Loucy (cell line): Measurements from ENCODE around the gene MYOT.
A peak's percentile ranks its signal among the peaks of the same experiment; 100 is the strongest.

Experiments used
- H2AFZ ChIP-seq: fragments of 200-600 bp; sonication (generic); 2 replicates; pipeline ENCODE4 v1.6.0; 2016; ENCODE audit warnings: antibody characterized with exemption, mild to moderate bottlenecking, low read length, moderate library complexity
- H3F3A ChIP-seq: fragments of 200-600 bp; 2 replicates; pipeline ENCODE4 v1.6.0; 2016; ENCODE audit warnings: antibody characterized with exemption, low read depth, mild to moderate bottlenecking
- H3K27me3 ChIP-seq: fragments of 200-600 bp; sonication (generic); 2 replicates; pipeline ENCODE4 v1.6.1; 2014; ENCODE audit warnings: low read length, mild to moderate bottlenecking; ENCODE audit not compliant: insufficient read depth, poor library complexity, severe bottlenecking
- H3K36me3 ChIP-seq: fragments of 200-600 bp; sonication (generic); 2 replicates; pipeline ENCODE4 v1.6.1; 2016; ENCODE audit warnings: low read length; ENCODE audit not compliant: insufficient read depth
- H3K4me1 ChIP-seq: fragments of 200-600 bp; sonication (generic); 2 replicates; pipeline ENCODE4 v1.5.1; 2014; ENCODE audit warnings: low read length, mild to moderate bottlenecking; ENCODE audit not compliant: insufficient read depth, poor library complexity, severe bottlenecking
- H3K4me2 ChIP-seq: fragments of 200-600 bp; sonication (generic); 2 replicates; pipeline ENCODE4 v1.6.0; 2014; ENCODE audit warnings: antibody characterized with exemption, low read length, low read depth, mild to moderate bottlenecking; ENCODE audit not compliant: poor library complexity, severe bottlenecking
- H3K4me3 ChIP-seq: fragments of 200-600 bp; sonication (generic); 2 replicates; pipeline ENCODE4 v1.5.1; 2014; ENCODE audit warnings: low read length, mild to moderate bottlenecking, mixed read lengths; ENCODE audit not compliant: poor library complexity, severe bottlenecking
- H3K79me2 ChIP-seq: fragments of 200-600 bp; sonication (generic); 2 replicates; pipeline ENCODE4 v1.6.1; 2014; ENCODE audit warnings: low read length; ENCODE audit not compliant: insufficient read depth
- H3K9ac ChIP-seq: fragments of 200-600 bp; sonication (generic); 2 replicates; pipeline ENCODE4 v1.6.0; 2014; ENCODE audit warnings: mild to moderate bottlenecking, low read depth, low read length, moderate library complexity; ENCODE audit not compliant: poor library complexity, severe bottlenecking
- H3K9me2 ChIP-seq: fragments of 200-600 bp; sonication (generic); replicated peaks from 2 replicates; pipeline ENCODE4 v1.6.1; 2016; ENCODE audit warnings: low read depth, low read length, mixed read lengths
- H3K9me3 ChIP-seq: fragments of 200-600 bp; sonication (generic); 2 replicates; pipeline ENCODE4 v1.6.1; 2014; ENCODE audit warnings: mild to moderate bottlenecking, antibody characterized with exemption, low read length, low read depth; ENCODE audit not compliant: insufficient read depth
- H4K20me1 ChIP-seq: fragments of 200-600 bp; sonication (generic); 2 replicates; pipeline ENCODE4 v1.6.0; 2014; ENCODE audit warnings: antibody characterized with exemption, low read length, mild to moderate bottlenecking; ENCODE audit not compliant: insufficient read depth, poor library complexity, severe bottlenecking
- EZH2phosphoT487 ChIP-seq: fragments of 200-600 bp; IDR thresholded peaks from 2 replicates; pipeline ENCODE4 v1.6.1; 2018; ENCODE audit warnings: antibody characterized with exemption, mild to moderate bottlenecking, moderate library complexity, borderline replicate concordance
- TF ChIP-seq, protein P1 (sequence below): fragments of 200-600 bp; sonication (generic); conservative IDR thresholded peaks from 2 replicates; pipeline ENCODE4 v1.5.1; 2014; ENCODE audit warnings: mild to moderate bottlenecking, antibody characterized with exemption, low read length

Gene MYOT

DNA sequence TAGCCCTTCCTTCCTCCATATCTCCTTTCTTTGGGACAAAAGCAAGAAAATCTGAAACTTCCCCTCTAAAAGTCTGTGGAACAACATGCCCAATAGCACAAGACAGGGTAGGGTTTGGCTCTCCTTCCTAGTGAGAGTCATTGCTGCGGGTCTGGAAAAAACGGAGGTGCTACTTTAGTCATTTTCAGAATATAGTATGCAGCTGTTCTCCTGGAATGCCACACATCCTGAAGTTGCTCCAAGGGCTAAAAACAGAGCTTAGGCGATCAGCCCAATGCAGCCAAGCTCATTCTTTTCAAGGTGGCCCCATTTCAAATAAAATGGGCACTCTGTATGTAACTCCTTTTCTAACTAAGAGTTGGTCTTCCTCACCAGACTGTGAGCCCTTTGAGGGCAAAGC lies 39.5 kb upstream of the MYOT start:
- Histone ChIP-seq H3K4me1 (no peaks in the 10 kb centered on the region), H3K4me2 (no peak overlapping the region), H3K79me2 (no peaks in the 10 kb centered on the region), H3K36me3 (no peaks in the 10 kb centered on the region), H3F3A (no peaks in the 10 kb centered on the region), H3K9me2 (no peaks in the 10 kb centered on the region), H3K27me3 (no peaks in the 10 kb centered on the region), H3K4me3 (no peak overlapping the region), H4K20me1 (no peaks in the 10 kb centered on the region), H2AFZ (no peak overlapping the region), H3K9ac (no peak overlapping the region), H3K9me3 (no peaks in the 10 kb centered on the region)
- TF ChIP-seq EZH2phosphoT487: no peak

DNA sequence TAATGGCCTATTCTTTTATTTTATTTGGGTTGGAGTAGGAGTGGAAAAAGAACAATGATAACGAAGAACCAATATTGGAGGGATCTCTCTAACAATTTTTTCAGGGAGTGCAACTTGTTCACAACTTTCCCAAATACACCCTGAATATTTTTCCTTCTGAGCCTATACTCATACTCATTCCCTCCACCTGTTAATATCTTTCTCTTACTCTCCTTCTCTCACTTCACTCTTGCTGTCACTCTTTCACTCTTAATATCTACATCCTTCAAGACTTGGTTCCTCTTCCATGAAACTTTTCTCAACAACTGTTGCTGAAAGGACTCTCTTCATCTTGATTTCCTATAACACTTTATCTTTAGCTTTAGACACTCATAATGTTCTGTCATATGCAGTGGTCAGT lies 39.0 kb upstream of the MYOT start:
- TF ChIP-seq, protein P1, sequence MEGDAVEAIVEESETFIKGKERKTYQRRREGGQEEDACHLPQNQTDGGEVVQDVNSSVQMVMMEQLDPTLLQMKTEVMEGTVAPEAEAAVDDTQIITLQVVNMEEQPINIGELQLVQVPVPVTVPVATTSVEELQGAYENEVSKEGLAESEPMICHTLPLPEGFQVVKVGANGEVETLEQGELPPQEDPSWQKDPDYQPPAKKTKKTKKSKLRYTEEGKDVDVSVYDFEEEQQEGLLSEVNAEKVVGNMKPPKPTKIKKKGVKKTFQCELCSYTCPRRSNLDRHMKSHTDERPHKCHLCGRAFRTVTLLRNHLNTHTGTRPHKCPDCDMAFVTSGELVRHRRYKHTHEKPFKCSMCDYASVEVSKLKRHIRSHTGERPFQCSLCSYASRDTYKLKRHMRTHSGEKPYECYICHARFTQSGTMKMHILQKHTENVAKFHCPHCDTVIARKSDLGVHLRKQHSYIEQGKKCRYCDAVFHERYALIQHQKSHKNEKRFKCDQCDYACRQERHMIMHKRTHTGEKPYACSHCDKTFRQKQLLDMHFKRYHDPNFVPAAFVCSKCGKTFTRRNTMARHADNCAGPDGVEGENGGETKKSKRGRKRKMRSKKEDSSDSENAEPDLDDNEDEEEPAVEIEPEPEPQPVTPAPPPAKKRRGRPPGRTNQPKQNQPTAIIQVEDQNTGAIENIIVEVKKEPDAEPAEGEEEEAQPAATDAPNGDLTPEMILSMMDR: no peak
- no peak for TF ChIP-seq EZH2phosphoT487
- Histone ChIP-seq H3K9ac (no peak overlapping the region), H3K4me3 (no peak overlapping the region), H3K36me3 (no peaks in the 10 kb centered on the region), H3F3A (no peaks in the 10 kb centered on the region), H2AFZ (no peak overlapping the region), H3K27me3 (no peaks in the 10 kb centered on the region), H4K20me1 (no peaks in the 10 kb centered on the region), H3K9me2 (no peaks in the 10 kb centered on the region), H3K79me2 (no peaks in the 10 kb centered on the region), H3K9me3 (no peaks in the 10 kb centered on the region), H3K4me1 (no peaks in the 10 kb centered on the region), H3K4me2 (no peak overlapping the region)

- Histone ChIP-seq H3K79me2 (no peaks in the 10 kb centered on the region), H3K36me3 (no peaks in the 10 kb centered on the region), H3K4me2 (no peak overlapping the region), H4K20me1 (no peaks in the 10 kb centered on the region), H3K9me2 (no peaks in the 10 kb centered on the region), H3K9me3 (no peaks in the 10 kb centered on the region), H3K27me3 (no peaks in the 10 kb centered on the region), H2AFZ (no peak overlapping the region), H3K4me3 (no peak overlapping the region), H3K9ac (no peak overlapping the region), H3F3A (no peaks in the 10 kb centered on the region), H3K4me1 (no peaks in the 10 kb centered on the region)
- TF ChIP-seq, protein P1: no peak
- no peak for TF ChIP-seq EZH2phosphoT487
Measured at GRCh38 chr5:137831105-137831504, 36.6 kb upstream of the MYOT start.

DNA sequence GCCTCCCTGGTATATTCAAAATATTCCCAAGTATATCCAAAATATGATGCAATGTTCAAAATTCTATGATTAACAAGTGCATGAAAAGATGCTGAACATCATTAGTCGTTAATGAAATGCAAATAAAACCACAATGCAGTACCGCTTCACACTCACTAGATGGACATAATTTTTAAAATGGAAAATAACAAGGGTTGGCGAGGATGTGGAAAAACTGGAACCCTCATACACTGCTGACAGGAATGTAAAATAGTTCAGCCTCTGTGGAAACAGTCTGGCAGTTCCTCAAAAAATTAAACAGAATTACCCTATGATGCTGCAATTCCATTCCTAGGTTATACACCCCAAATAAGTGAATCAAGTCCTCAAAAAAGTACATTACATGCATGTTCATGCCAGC lies 36.1 kb upstream of the MYOT start:
- Histone ChIP-seq H3K27me3 (no peaks in the 10 kb centered on the region), H3K9ac (no peak overlapping the region), H2AFZ (no peak overlapping the region), H3F3A (no peaks in the 10 kb centered on the region), H3K79me2 (no peaks in the 10 kb centered on the region), H3K4me3 (no peak overlapping the region), H4K20me1 (no peaks in the 10 kb centered on the region), H3K4me2 (no peak overlapping the region), H3K36me3 (no peaks in the 10 kb centered on the region), H3K4me1 (no peaks in the 10 kb centered on the region), H3K9me2 (no peaks in the 10 kb centered on the region), H3K9me3 (no peaks in the 10 kb centered on the region)
- TF ChIP-seq, protein P1: peak; percentile 30; the same call in 1 of the 2 replicates
- no peak for TF ChIP-seq EZH2phosphoT487
